GM12878 (cell line): Measurements from ENCODE around the gene CD99. TPM values are rescaled to one million over a fixed set of nuclear protein-coding genes. Genes with fewer than 3 reads are reported as not detected.

ENCODE experiments used
- ATAC-seq: fragments of 200-7000 bp; cut with Tn5 transposase; 3 replicates; pipeline ENCODE4 v1.9.1; 2020; ENCODE audit warnings: mild to moderate bottlenecking, moderate library complexity
- BruUV-seq: library from RNA; stranded (reverse); fragments of 400-500 nt; replicated peaks from 2 replicates; lab custom pipeline; 2021; lab: Mats Ljungman, UMichigan
- CTCF ChIA-PET: fragments of 300-600 bp; sonication (Branson Sonifier 250); formaldehyde crosslinking; extraction: SDS; loops from one replicate; lab custom pipeline; 2021; ENCODE audit warnings: inconsistent platforms; lab: Yijun Ruan, JAX
- POLR2A ChIA-PET: fragments of 350-600 bp; formaldehyde crosslinking; extraction: SDS; loops from one replicate; lab custom pipeline; 2021; ENCODE audit warnings: inconsistent platforms; lab: Charles Lee
- RAD21 ChIA-PET: fragments of 300-600 bp; sonication (Branson Sonifier 250); formaldehyde crosslinking; loops from one replicate; lab custom pipeline; 2023; ENCODE audit warnings: antibody characterized with exemption; ENCODE audit not compliant: unreplicated experiment; lab: Charles Lee
- SMC1A ChIA-PET: fragments of 300-600 bp; sonication (Branson Sonifier 250); formaldehyde crosslinking; loops from one replicate; lab custom pipeline; 2023; ENCODE audit not compliant: unreplicated experiment, uncharacterized antibody; lab: Charles Lee
- DNase-seq: peaks from one replicate; pipeline ENCODE4 v3.0.0-alpha.2; 2011; ENCODE audit warnings: low read depth, low spot score
- FAIRE-seq: peaks from 3 replicates; lab custom pipeline; 2011; peaks lifted over from hg19 to GRCh38; lab: Jason Lieb, UNC
- H2AFZ ChIP-seq: 2 replicates; pipeline ENCODE4 v1.6.0; 2011; ENCODE audit warnings: low read depth, low read length, control low read depth; ENCODE audit not compliant: control insufficient read depth
- H3K27ac ChIP-seq: 2 replicates; pipeline ENCODE4 v1.5.1; 2011; ENCODE audit warnings: control low read depth; ENCODE audit not compliant: control insufficient read depth, insufficient read depth
- H3K27me3 ChIP-seq, 2 experiments: replicated peaks in 1 of 2; 2 replicates each; pipeline versions ENCODE4 v1.6.0 to v1.6.1; 2011; ENCODE audit warnings: low read length in 1 of 2; ENCODE audit not compliant: control insufficient read depth in 2 of 2, insufficient read depth in 2 of 2
- H3K36me3 ChIP-seq, 2 experiments: 2 replicates each; pipeline ENCODE4 v1.5.1; 2011; ENCODE audit warnings: low read length in 1 of 2; ENCODE audit not compliant: control insufficient read depth in 2 of 2, insufficient read depth in 2 of 2
- H3K4me1 ChIP-seq: 2 replicates; pipeline ENCODE4 v1.6.1; 2011; ENCODE audit warnings: mild to moderate bottlenecking, low read length, moderate library complexity, mixed read lengths; ENCODE audit not compliant: control insufficient read depth, insufficient read depth
- H3K4me2 ChIP-seq: 2 replicates; pipeline ENCODE4 v1.6.0; 2011; ENCODE audit warnings: control low read depth; ENCODE audit not compliant: control insufficient read depth, insufficient read depth
- H3K4me3 ChIP-seq: fragments of 200-600 bp; sonication (generic); 2 replicates; pipeline ENCODE4 v1.5.1; 2016
- H3K79me2 ChIP-seq: 2 replicates; pipeline ENCODE4 v1.6.0; 2011; ENCODE audit warnings: low read length; ENCODE audit not compliant: control insufficient read depth, insufficient read depth
- H3K9ac ChIP-seq: 2 replicates; pipeline ENCODE4 v1.8.0; 2011; ENCODE audit warnings: low read length, control low read depth, mixed read lengths; ENCODE audit not compliant: control insufficient read depth, insufficient read depth
- H3K9me3 ChIP-seq: replicated peaks from 3 replicates; pipeline ENCODE4 v1.5.1; 2011; ENCODE audit warnings: mild to moderate bottlenecking, low read length; ENCODE audit not compliant: control insufficient read depth, insufficient read depth
- H4K20me1 ChIP-seq: 2 replicates; pipeline ENCODE4 v1.6.0; 2011; ENCODE audit not compliant: control insufficient read depth, insufficient read depth
- JUNB ChIP-seq: IDR thresholded peaks from 2 replicates; pipeline ENCODE4 v1.6.1; 2016; ENCODE audit warnings: antibody characterized with exemption, mild to moderate bottlenecking
- NFYB ChIP-seq: IDR thresholded peaks from 2 replicates; pipeline ENCODE4 v1.6.1; 2011; ENCODE audit warnings: low read depth, mild to moderate bottlenecking, low read length, improper control_type of control experiment, moderate library complexity; ENCODE audit not compliant: insufficient read depth
- POU2F2 ChIP-seq: IDR thresholded peaks from 3 replicates; pipeline ENCODE4 v1.6.1; 2011; ENCODE audit warnings: low read depth, mild to moderate bottlenecking, low read length, borderline replicate concordance
- WGBS: methylation state at CpG from one replicate; pipeline ENCODE4 v1.1.6; 2016; ENCODE audit warnings: low lambda C conversion rate; ENCODE audit not compliant: insufficient replicate concordance, insufficient coverage; ENCODE audit errors: missing lambda C conversion rate; 5-methylcytosine and 5-hydroxymethylcytosine counted together
- in situ Hi-C: fragments of 300-500 bp; cut with MboI; formaldehyde crosslinking; loops from 9 replicates; pipeline ENCODE4 v1.14.3; 2018; ENCODE audit warnings: mixed read lengths
- intact Hi-C: fragments of 100-400 bp; cut with micrococcal nuclease; formaldehyde crosslinking; loops from one replicate; pipeline ENCODE4 v1.14.2; 2022; ENCODE audit not compliant: unreplicated experiment
- polyA plus RNA-seq, 11 experiments: library from polyadenylated mRNA; depleted of rRNA in 4 of 11; unstranded in 6 of 11; stranded (reverse) in 5 of 11; fragments of >200 nt; fragmentation: Nextera tagmentation in 4 of 11; fragmentation: Illumina TruSeq in 1 of 11; extraction: Ambion mirVana in 4 of 11; extraction: Trizol in 1 of 11; gene quantifications; 1 replicate in 1 of 11; 2 replicates in 10 of 11; pipeline versions ENCODE4 v1.2.1 to v1.2.3, GENCODE V29; 2011 to 2016; ENCODE audit warnings: inconsistent platforms in 2 of 11, missing spikeins in 2 of 11, low read depth in 1 of 11
- total RNA-seq, 4 experiments: library from RNA; depleted of rRNA in 3 of 4; stranded (reverse); fragments of >200 nt in 3 of 4; fragmentation: Illumina TruSeq in 1 of 4; extraction: Trizol in 1 of 4; gene quantifications; 2 replicates each; pipeline versions ENCODE4 v1.2.1 to v1.2.3, GENCODE V29; 2013 to 2021
- TF ChIP-seq, protein P1 (sequence below): fragments of 450-650 bp; IDR thresholded peaks from 2 replicates; pipeline ENCODE4 v1.6.1; 2016; ENCODE audit warnings: mild to moderate bottlenecking
- TF ChIP-seq, protein P2 (sequence below): IDR thresholded peaks from 2 replicates; pipeline ENCODE4 v1.6.1; 2011; ENCODE audit warnings: borderline replicate concordance, low read depth, mild to moderate bottlenecking, moderate library complexity, low read length; ENCODE audit not compliant: insufficient read depth, poor library complexity, severe bottlenecking
- TF ChIP-seq, protein P3 (sequence below): IDR thresholded peaks from 2 replicates; pipeline ENCODE4 v1.6.1; 2012; ENCODE audit warnings: improper control_type of control experiment, low read depth, low read length; ENCODE audit not compliant: insufficient replicate concordance
- TF ChIP-seq, protein P4 (sequence below): fragments of 450-650 bp; conservative IDR thresholded peaks from 2 replicates; pipeline ENCODE4 v1.6.1; 2017; ENCODE audit warnings: mild to moderate bottlenecking, moderate library complexity
- TF ChIP-seq, protein P5 (sequence below): fragments of 450-650 bp; IDR thresholded peaks from 2 replicates; pipeline ENCODE4 v1.6.1; 2016; ENCODE audit warnings: mild to moderate bottlenecking

CD99 gene
- total and polyA plus RNA-seq, 10 of the 15 experiments (the other 5 are each of a cell fraction or from before 2014, with no cell fraction given), result 24.8 to 242 (median 158) TPM

GRCh38 chrX:2697741-2698299, 6.7 kb downstream of the CD99 start (continued):
- TF ChIP-seq, protein P1, sequence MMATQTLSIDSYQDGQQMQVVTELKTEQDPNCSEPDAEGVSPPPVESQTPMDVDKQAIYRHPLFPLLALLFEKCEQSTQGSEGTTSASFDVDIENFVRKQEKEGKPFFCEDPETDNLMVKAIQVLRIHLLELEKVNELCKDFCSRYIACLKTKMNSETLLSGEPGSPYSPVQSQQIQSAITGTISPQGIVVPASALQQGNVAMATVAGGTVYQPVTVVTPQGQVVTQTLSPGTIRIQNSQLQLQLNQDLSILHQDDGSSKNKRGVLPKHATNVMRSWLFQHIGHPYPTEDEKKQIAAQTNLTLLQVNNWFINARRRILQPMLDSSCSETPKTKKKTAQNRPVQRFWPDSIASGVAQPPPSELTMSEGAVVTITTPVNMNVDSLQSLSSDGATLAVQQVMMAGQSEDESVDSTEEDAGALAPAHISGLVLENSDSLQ, result peak; percentile 96
- TF ChIP-seq, protein P2, sequence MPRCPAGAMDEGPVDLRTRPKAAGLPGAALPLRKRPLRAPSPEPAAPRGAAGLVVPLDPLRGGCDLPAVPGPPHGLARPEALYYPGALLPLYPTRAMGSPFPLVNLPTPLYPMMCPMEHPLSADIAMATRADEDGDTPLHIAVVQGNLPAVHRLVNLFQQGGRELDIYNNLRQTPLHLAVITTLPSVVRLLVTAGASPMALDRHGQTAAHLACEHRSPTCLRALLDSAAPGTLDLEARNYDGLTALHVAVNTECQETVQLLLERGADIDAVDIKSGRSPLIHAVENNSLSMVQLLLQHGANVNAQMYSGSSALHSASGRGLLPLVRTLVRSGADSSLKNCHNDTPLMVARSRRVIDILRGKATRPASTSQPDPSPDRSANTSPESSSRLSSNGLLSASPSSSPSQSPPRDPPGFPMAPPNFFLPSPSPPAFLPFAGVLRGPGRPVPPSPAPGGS, result no peak

DNA sequence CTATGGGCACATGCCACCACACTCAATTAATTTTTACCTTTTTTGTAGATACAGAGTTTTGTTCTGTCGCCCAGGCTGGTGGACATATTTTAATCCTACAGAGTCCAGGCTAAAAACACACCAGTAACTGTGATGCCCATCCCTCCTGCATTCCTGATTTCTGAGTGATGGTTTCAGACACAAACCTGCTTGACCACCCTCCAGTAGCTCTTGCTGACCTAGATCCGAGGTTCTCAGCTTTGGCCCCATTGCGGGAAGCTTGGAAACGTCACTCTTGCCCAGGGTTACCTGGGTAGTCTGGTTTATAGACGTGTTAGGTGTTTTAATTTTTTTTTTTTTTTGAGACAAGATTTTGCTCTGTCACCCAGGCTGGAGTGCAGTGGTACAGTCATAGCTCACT, 7.5 kb downstream of the CD99 start:
- CTCF ChIA-PET, result no interaction called here
- Histone ChIP-seq H2AFZ (no peak overlapping the region), H3K27ac (no peak overlapping the region), H3K27me3 (no peaks in the 10 kb centered on the region), H3K36me3 (no peaks in the 10 kb centered on the region; a peak in 1 of 4 replicates), H4K20me1 (no peaks in the 10 kb centered on the region), H3K9me3 (no peaks in the 10 kb centered on the region; the same call in 2 of the 3 replicates), H3K4me2 (no peak overlapping the region), H3K4me1 (peaks cover 33% of the 10 kb centered on the region), H3K9ac (no peak overlapping the region), H3K79me2 (peaks cover 24% of the 10 kb centered on the region), H3K4me3 (no peak overlapping the region)
- POLR2A ChIA-PET, result no interaction called here
- RAD21 ChIA-PET, result no interaction called here
- no peak for FAIRE-seq
- intact Hi-C loops (loop anchor here (10.0 kb wide), 3 partner anchors 174 to 1244 kb away; partner anchors contain the start of gene ASMTL), in situ Hi-C loops (no loop called here)
- SMC1A ChIA-PET, result no interaction called here
- BruUV-seq, result no TSS peak
- DNase-seq, result no peak
- ATAC-seq, result no peak
- 93% methylated on average over 5 of the region's 5 CpGs for WGBS
- TF ChIP-seq, protein P3, sequence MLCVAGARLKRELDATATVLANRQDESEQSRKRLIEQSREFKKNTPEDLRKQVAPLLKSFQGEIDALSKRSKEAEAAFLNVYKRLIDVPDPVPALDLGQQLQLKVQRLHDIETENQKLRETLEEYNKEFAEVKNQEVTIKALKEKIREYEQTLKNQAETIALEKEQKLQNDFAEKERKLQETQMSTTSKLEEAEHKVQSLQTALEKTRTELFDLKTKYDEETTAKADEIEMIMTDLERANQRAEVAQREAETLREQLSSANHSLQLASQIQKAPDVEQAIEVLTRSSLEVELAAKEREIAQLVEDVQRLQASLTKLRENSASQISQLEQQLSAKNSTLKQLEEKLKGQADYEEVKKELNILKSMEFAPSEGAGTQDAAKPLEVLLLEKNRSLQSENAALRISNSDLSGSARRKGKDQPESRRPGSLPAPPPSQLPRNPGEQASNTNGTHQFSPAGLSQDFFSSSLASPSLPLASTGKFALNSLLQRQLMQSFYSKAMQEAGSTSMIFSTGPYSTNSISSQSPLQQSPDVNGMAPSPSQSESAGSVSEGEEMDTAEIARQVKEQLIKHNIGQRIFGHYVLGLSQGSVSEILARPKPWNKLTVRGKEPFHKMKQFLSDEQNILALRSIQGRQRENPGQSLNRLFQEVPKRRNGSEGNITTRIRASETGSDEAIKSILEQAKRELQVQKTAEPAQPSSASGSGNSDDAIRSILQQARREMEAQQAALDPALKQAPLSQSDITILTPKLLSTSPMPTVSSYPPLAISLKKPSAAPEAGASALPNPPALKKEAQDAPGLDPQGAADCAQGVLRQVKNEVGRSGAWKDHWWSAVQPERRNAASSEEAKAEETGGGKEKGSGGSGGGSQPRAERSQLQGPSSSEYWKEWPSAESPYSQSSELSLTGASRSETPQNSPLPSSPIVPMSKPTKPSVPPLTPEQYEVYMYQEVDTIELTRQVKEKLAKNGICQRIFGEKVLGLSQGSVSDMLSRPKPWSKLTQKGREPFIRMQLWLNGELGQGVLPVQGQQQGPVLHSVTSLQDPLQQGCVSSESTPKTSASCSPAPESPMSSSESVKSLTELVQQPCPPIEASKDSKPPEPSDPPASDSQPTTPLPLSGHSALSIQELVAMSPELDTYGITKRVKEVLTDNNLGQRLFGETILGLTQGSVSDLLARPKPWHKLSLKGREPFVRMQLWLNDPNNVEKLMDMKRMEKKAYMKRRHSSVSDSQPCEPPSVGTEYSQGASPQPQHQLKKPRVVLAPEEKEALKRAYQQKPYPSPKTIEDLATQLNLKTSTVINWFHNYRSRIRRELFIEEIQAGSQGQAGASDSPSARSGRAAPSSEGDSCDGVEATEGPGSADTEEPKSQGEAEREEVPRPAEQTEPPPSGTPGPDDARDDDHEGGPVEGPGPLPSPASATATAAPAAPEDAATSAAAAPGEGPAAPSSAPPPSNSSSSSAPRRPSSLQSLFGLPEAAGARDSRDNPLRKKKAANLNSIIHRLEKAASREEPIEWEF, result no peak
- TF ChIP-seq NFYB, result no peak
- TF ChIP-seq, protein P4, sequence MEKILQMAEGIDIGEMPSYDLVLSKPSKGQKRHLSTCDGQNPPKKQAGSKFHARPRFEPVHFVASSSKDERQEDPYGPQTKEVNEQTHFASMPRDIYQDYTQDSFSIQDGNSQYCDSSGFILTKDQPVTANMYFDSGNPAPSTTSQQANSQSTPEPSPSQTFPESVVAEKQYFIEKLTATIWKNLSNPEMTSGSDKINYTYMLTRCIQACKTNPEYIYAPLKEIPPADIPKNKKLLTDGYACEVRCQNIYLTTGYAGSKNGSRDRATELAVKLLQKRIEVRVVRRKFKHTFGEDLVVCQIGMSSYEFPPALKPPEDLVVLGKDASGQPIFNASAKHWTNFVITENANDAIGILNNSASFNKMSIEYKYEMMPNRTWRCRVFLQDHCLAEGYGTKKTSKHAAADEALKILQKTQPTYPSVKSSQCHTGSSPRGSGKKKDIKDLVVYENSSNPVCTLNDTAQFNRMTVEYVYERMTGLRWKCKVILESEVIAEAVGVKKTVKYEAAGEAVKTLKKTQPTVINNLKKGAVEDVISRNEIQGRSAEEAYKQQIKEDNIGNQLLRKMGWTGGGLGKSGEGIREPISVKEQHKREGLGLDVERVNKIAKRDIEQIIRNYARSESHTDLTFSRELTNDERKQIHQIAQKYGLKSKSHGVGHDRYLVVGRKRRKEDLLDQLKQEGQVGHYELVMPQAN, result no peak
- TF ChIP-seq JUNB, result no peak
- TF ChIP-seq, protein P5, sequence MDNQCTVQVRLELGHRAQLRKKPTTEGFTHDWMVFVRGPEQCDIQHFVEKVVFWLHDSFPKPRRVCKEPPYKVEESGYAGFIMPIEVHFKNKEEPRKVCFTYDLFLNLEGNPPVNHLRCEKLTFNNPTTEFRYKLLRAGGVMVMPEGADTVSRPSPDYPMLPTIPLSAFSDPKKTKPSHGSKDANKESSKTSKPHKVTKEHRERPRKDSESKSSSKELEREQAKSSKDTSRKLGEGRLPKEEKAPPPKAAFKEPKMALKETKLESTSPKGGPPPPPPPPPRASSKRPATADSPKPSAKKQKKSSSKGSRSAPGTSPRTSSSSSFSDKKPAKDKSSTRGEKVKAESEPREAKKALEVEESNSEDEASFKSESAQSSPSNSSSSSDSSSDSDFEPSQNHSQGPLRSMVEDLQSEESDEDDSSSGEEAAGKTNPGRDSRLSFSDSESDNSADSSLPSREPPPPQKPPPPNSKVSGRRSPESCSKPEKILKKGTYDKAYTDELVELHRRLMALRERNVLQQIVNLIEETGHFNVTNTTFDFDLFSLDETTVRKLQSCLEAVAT, result no peak
- TF ChIP-seq POU2F2, result no peak
